Transverse colon (tissue), 4 donors: Measurements from ENCODE around the gene PRKCE.

Experiments used
- CTCF ChIP-seq, 5 experiments: fragments of 200-600 bp in 3 of 5; fragments of 450-650 bp in 2 of 5; sonication (generic) in 3 of 5; IDR thresholded peaks; 1 replicate in 2 of 5; 2 replicates in 3 of 5; pipeline ENCODE4 v1.5.1; 2016 to 2017; ENCODE audit warnings: antibody characterized with exemption in 5 of 5, inconsistent platforms in 3 of 5, mild to moderate bottlenecking in 2 of 5, moderate library complexity in 1 of 5
- EP300 ChIP-seq: sonication (generic); formaldehyde crosslinking; IDR thresholded peaks from one replicate; pipeline ENCODE4 v1.6.1; 2017; ENCODE audit warnings: antibody characterized with exemption, low read depth
- POLR2A ChIP-seq: fragments of 450-650 bp; IDR thresholded peaks from one replicate; pipeline ENCODE4 v1.6.1; 2016; ENCODE audit warnings: antibody characterized with exemption, mild to moderate bottlenecking, moderate library complexity
- POLR2AphosphoS5 ChIP-seq, 3 donors: sonication (generic); formaldehyde crosslinking; IDR thresholded peaks; one replicate each; pipeline ENCODE4 v1.6.1; 2016; ENCODE audit warnings: antibody characterized with exemption in 3 of 3

GRCh38 chr2:46161315-46161714 lies 509.8 kb downstream of the PRKCE start:
- TF ChIP-seq POLR2AphosphoS5 (IDR thresholded peaks at IDR 0.05) (no peak), CTCF (IDR thresholded peaks at IDR 0.05) (no peak), EP300 (no peak), POLR2A (no peak)
